Mesothelial cell of epicardium (in vitro differentiated cells): ENCODE data around the gene FAM124B. TPM values are rescaled to one million over a fixed set of nuclear protein-coding genes. Genes with fewer than 3 reads are reported as not detected.
"Not testable (repeated sequence)": the region's sequence is repeated elsewhere in the genome, so short reads cannot be mapped to it uniquely, and the experiment has no call there.

Experiments used
- DNase-seq, 2 experiments: peaks; one replicate each; pipeline ENCODE4 v3.0.0; 2021; ENCODE audit warnings: low spot score in 2 of 2; ENCODE audit not compliant: unreplicated experiment in 2 of 2
- H3K27ac Mint-ChIP-seq: 2 replicates; pipeline ENCODE4 v1.8.0; 2021; ENCODE audit warnings: mixed read lengths
- H3K27me3 Mint-ChIP-seq: 2 replicates; pipeline ENCODE4 v1.8.0; 2021; ENCODE audit warnings: low read depth, mixed read lengths
- H3K36me3 Mint-ChIP-seq: 2 replicates; pipeline ENCODE4 v1.8.0; 2021; ENCODE audit warnings: mixed read lengths
- H3K4me1 Mint-ChIP-seq: 2 replicates; pipeline ENCODE4 v1.8.0; 2021; ENCODE audit warnings: mixed read lengths
- H3K4me3 Mint-ChIP-seq: 2 replicates; pipeline ENCODE4 v1.8.0; 2021; ENCODE audit warnings: mild to moderate bottlenecking, moderate library complexity, mixed read lengths
- H3K9me3 Mint-ChIP-seq: 2 replicates; pipeline ENCODE4 v1.8.0; 2021; ENCODE audit warnings: mixed read lengths
- total RNA-seq: library from RNA; stranded (reverse); gene quantifications from 3 replicates; pipeline ENCODE4 v1.2.1, GENCODE V29; 2021
- TF ChIP-seq, protein P1 (sequence below): fragments of 200-600 bp; sonication (generic); IDR thresholded peaks from one replicate; pipeline ENCODE4 v1.5.0; 2021; ENCODE audit warnings: antibody characterized with exemption; ENCODE audit not compliant: unreplicated experiment

FAM124B gene
- total RNA-seq, 1 donor from 2014 or later = not detected

DNA sequence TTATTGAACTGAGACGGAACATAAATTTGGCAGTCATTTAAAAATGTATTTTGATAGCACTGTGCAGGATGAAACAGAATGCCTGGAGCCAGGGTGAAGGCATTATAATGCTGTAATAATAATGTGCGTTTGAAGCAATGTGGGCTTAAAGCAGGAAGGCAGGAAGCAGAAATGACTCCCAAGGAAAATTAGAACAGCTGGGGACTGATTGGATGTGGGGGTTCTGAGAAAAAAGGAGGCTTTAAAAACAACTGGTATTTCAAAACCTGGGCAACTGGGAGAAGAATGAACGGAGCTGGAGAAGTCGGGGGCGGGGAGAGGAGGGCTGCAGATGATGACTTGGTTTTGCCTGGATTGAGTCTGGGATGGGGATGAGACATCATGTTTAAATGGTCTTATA, 12.6 kb downstream of the FAM124B start:
- TF ChIP-seq, protein P1, sequence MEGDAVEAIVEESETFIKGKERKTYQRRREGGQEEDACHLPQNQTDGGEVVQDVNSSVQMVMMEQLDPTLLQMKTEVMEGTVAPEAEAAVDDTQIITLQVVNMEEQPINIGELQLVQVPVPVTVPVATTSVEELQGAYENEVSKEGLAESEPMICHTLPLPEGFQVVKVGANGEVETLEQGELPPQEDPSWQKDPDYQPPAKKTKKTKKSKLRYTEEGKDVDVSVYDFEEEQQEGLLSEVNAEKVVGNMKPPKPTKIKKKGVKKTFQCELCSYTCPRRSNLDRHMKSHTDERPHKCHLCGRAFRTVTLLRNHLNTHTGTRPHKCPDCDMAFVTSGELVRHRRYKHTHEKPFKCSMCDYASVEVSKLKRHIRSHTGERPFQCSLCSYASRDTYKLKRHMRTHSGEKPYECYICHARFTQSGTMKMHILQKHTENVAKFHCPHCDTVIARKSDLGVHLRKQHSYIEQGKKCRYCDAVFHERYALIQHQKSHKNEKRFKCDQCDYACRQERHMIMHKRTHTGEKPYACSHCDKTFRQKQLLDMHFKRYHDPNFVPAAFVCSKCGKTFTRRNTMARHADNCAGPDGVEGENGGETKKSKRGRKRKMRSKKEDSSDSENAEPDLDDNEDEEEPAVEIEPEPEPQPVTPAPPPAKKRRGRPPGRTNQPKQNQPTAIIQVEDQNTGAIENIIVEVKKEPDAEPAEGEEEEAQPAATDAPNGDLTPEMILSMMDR = no peak
- H3K27ac Mint-ChIP-seq = no peak overlapping the region
- DNase-seq = no peak

GRCh38 chr2:224386876-224387275, 15.0 kb downstream of the FAM124B start:
- Mint-ChIP-seq H3K4me3 (no peak overlapping the region), H3K4me1 (peaks cover 12% of the 10 kb centered on the region), H3K9me3 (no peaks in the 10 kb centered on the region), H3K36me3 (no peaks in the 10 kb centered on the region), H3K27me3 (no peaks in the 10 kb centered on the region), H3K27ac (no peak overlapping the region)
- DNase-seq = no peak
- TF ChIP-seq, protein P1 = no peak

More for the DNA sequence above, 12.6 kb downstream of the FAM124B start:
- no peaks in the 10 kb centered on the region for H3K9me3 Mint-ChIP-seq
- H3K4me3 Mint-ChIP-seq = no peak overlapping the region
- H3K27me3 Mint-ChIP-seq = peaks cover 7% of the 10 kb centered on the region
- no peaks in the 10 kb centered on the region for H3K36me3 Mint-ChIP-seq
- peaks cover 12% of the 10 kb centered on the region for H3K4me1 Mint-ChIP-seq

DNA sequence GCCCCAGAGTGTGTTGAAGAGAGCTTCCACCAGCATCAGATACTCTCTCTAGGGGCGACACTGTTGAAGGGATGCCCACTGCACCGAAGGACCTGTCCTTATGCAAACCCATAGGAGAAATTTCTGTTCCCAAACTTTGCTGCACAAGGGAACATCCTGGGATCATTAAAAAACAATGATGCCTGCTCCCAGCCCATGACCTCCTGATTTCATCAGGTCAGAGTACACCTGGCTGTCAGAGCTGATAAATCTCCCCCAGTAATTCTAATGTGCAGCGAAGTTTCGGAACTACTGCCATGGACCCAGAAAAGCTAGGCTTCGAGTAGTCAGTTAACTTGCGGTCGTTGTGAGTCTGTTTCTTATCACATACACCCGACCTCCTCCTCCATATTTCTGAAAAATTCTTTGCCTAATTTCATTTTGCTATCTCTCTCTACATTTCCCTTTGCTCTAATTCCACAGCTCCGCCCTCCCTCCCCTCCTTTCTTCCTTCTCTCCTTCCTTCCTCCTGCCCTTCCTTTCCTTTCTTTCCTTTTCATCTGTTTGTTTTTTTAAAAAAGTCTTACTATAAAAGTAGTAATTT, 18.8 kb downstream of the FAM124B start:
- H3K27me3 Mint-ChIP-seq = no peaks in the 10 kb centered on the region

GRCh38 chr2:224382280-224382647, 19.6 kb downstream of the FAM124B start:
- H3K27me3 Mint-ChIP-seq, H3K4me1 Mint-ChIP-seq, H3K27ac Mint-ChIP-seq, H3K4me3 Mint-ChIP-seq, H3K36me3 Mint-ChIP-seq, H3K9me3 Mint-ChIP-seq, DNase-seq: not testable (repeated sequence)

More for the DNA sequence above, 18.8 kb downstream of the FAM124B start:
- Mint-ChIP-seq H3K4me3 (no peak overlapping the region), H3K27ac (no peak overlapping the region), H3K9me3 (no peaks in the 10 kb centered on the region), H3K36me3 (no peaks in the 10 kb centered on the region), H3K4me1 (peaks cover 7% of the 10 kb centered on the region)
- TF ChIP-seq, protein P1 = no peak
- no peak for DNase-seq

DNA sequence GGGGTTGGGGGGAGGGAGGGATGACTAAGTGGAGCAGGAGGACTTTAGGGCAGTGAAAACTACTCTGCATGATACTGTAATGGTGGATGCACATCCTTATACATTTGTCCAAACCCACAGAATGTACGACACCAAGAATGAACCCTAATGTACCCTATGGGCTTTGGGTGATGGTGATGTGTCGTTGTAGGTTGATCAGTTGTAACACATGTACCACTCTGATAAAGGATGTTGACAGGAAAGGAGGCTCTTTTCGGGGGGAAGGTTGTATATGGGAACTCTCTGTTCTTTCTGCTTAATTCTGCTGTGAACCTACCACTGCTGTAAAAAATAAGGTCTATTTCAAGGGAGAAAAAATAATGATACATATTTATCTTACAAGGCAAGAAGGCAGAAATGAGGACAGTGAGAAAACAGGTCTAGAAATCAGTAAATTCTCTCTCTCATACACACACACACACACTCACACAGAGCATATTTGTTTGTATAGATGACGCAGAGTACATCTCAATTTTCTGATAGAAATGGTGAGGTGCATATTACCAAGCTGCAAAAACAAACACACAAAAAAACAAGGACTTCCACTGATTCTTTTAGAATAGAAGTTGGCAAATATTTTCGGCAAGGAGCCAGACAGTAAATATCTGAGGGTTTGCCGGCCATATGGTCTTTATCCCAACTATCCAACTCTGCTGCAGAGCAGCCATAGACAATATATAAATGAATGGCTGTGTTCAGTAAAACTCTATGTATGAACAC, 20.2 kb downstream of the FAM124B start:
- no peak overlapping the region for H3K4me3 Mint-ChIP-seq
- DNase-seq = no peak
- H3K36me3 Mint-ChIP-seq = no peaks in the 10 kb centered on the region
- no peaks in the 10 kb centered on the region for H3K27me3 Mint-ChIP-seq
- no peaks in the 10 kb centered on the region for H3K4me1 Mint-ChIP-seq
- no peaks in the 10 kb centered on the region for H3K9me3 Mint-ChIP-seq
- TF ChIP-seq, protein P1 = no peak
- H3K27ac Mint-ChIP-seq = no peak overlapping the region

DNA sequence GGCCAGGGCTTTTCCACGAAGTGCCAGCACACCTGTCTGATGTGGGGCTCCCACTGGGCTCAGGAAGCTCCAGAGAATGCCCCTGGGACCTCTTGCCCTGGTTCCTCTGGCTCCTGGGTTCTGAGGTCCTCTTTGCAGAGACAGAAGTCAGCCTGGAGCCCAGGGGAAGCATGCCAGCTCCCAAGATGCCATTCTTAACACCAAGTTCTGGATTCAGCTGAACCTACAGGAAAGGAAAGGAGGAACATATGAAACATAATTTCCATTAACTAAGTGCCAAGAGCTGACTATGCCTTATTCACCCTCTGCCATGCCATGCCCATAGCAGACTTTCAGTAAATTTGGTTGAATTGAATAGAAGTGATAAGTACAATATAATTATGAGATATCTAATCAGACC, 21.9 kb downstream of the FAM124B start:
- Mint-ChIP-seq H3K4me3 (no peak overlapping the region), H3K9me3 (peaks cover 7% of the 10 kb centered on the region), H3K27me3 (no peaks in the 10 kb centered on the region), H3K36me3 (no peaks in the 10 kb centered on the region), H3K27ac (no peak overlapping the region), H3K4me1 (no peaks in the 10 kb centered on the region)
- TF ChIP-seq, protein P1 = no peak
- no peak for DNase-seq
